NCI-H510A treated with DMSO at 0.1 percent for 48 hours (cell line): Measurements from ENCODE around the gene SERP2.

Source experiments
- DNase-seq: peaks from one replicate; lab custom pipeline; 2025; lab: John Stamatoyannopoulos, UW

The SERP2 gene

GRCh38 chr13:44412346-44412935 lies 38.8 kb downstream of the SERP2 start:
- no peak for DNase-seq

GRCh38 chr13:44413095-44413494 lies 39.5 kb downstream of the SERP2 start:
- DNase-seq, result no peak

GRCh38 chr13:44414716-44415115 lies 41.1 kb downstream of the SERP2 start:
- DNase-seq, result no peak

- DNase-seq, result no peak
These were observed 42.2 kb downstream of the SERP2 start for GRCh38 chr13:44415815-44416214.

GRCh38 chr13:44416301-44416700 lies 42.7 kb downstream of the SERP2 start:
- DNase-seq, result no peak

GRCh38 chr13:44416744-44417143 lies 43.1 kb downstream of the SERP2 start:
- no peak for DNase-seq

- DNase-seq, result no peak
These were observed 43.8 kb downstream of the SERP2 start for GRCh38 chr13:44417446-44417845.

GRCh38 chr13:44417876-44418275 lies 44.3 kb downstream of the SERP2 start:
- no peak for DNase-seq

GRCh38 chr13:44420376-44421220 lies 47.0 kb downstream of the SERP2 start:
- DNase-seq, result no peak

- no peak for DNase-seq
These were observed 48.4 kb downstream of the SERP2 start for GRCh38 chr13:44421853-44422525.

GRCh38 chr13:44422755-44423643 lies 49.4 kb downstream of the SERP2 start:
- DNase-seq, result no peak

GRCh38 chr13:44423824-44424223 lies 50.2 kb downstream of the SERP2 start:
- no peak for DNase-seq

GRCh38 chr13:44425041-44425814 lies 51.6 kb downstream of the SERP2 start:
- DNase-seq, result no peak

- no peak for DNase-seq
These were observed 52.1 kb downstream of the SERP2 start for GRCh38 chr13:44425815-44426078.

- DNase-seq, result no peak
These were observed 52.8 kb downstream of the SERP2 start for GRCh38 chr13:44426461-44426860.

- DNase-seq, result no peak
These were observed 55.7 kb downstream of the SERP2 start for GRCh38 chr13:44429311-44429710.

GRCh38 chr13:44431150-44431549 lies 57.5 kb downstream of the SERP2 start:
- no peak for DNase-seq

GRCh38 chr13:44432650-44433049 lies 59.0 kb downstream of the SERP2 start:
- no peak for DNase-seq

- no peak for DNase-seq
These were observed 60.5 kb downstream of the SERP2 start for GRCh38 chr13:44433863-44434765.

GRCh38 chr13:44434766-44435141 lies 61.1 kb downstream of the SERP2 start:
- DNase-seq, result no peak
